ENCODE data around the gene SPPL2C. TPM values are rescaled to one million over a fixed set of nuclear protein-coding genes. Genes with fewer than 3 reads are reported as not detected.
A peak's percentile ranks its signal among the peaks of the same experiment; 100 is the strongest.

Gene SPPL2C
- total and polyA plus RNA-seq, 2 of the 8 experiments (the other 6 are each of a cell fraction or from before 2014, with no cell fraction given), result not detected

DNA sequence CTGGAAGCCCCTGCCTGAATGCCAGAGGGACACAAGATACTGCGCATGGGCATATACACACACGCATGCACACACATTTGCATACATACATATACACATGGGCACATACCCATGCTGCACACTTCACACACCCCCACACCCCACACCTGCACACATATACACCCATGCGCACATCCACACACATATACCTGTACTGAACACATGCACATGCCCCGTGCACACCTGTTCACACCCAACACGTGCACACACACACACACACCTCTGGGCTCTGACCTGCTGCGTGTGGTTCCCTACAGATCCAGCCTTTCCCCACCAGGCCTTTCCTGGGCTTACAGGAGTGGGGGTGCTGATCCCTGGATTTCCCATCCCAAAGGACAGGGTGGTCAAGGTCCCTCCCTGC, 6.3 kb downstream of the SPPL2C start:
- Histone ChIP-seq H3K27ac (ENCODE audit: low read depth, low read length) (no peak overlapping the region), H3K4ac (replicated peaks; ENCODE audit: insufficient read length, low read depth, low read length) (no peak overlapping the region), H3K79me2 (ENCODE audit: control insufficient read depth in 1 of 2, insufficient read depth in 2 of 2, low read length in 2 of 2) (no peaks in the 10 kb centered on the region), H3K23me2 (ENCODE audit: low read depth, low read length) (no peaks in the 10 kb centered on the region), H3K9ac (replicated peaks in 1 of 4; ENCODE audit: extremely low read depth in 1 of 4, low read depth in 3 of 4, low read length in 3 of 4) (peak overlapping the region in 1 of 4 experiments; percentile 13; a peak in 2 of 7 replicates), H2BK120ac (replicated peaks; ENCODE audit: low read depth, low read length) (no peak overlapping the region), H2BK12ac (ENCODE audit: low read depth, low read length) (no peak overlapping the region), H4K20me1 (replicated peaks in 1 of 2; ENCODE audit: control insufficient read depth in 1 of 2, insufficient read depth in 2 of 2, low read length in 2 of 2) (peaks cover 0 to 2% of the 10 kb centered on the region in 2 experiments), H3K4me3 (ENCODE audit: extremely low read depth in 1 of 4, insufficient read depth in 2 of 4, low read depth in 3 of 4, low read length in 4 of 4) (no peak overlapping the region), H4K91ac (replicated peaks; ENCODE audit: insufficient read length, low read length) (no peak overlapping the region), H3K79me1 (ENCODE audit: low read depth, low read length) (no peaks in the 10 kb centered on the region), H3K36me3 (ENCODE audit: control insufficient read depth in 2 of 4, insufficient read depth in 4 of 4, low read length in 3 of 4) (no peaks in the 10 kb centered on the region), H2AK5ac (ENCODE audit: low read depth, low read length) (no peak overlapping the region), H3K23ac (ENCODE audit: insufficient read length) (no peak overlapping the region), H3K56ac (replicated peaks; ENCODE audit: insufficient read length, low read depth, low read length) (no peak overlapping the region), H2BK15ac (ENCODE audit: low read length) (no peak overlapping the region), H3K9me3 (ENCODE audit: insufficient read depth in 2 of 2, low read depth in 1 of 2, low read length in 1 of 2) (no peaks in the 10 kb centered on the region), H3K14ac (ENCODE audit: insufficient read length) (no peak overlapping the region), H3K18ac (ENCODE audit: extremely low read depth, low read length) (no peak overlapping the region), H3K4me2 (ENCODE audit: insufficient read depth in 1 of 2, low read depth in 2 of 2, low read length in 2 of 2) (no peak overlapping the region), H2BK5ac (ENCODE audit: low read depth, low read length) (no peak overlapping the region), H3K4me1 (replicated peaks in 1 of 4; ENCODE audit: control insufficient read depth in 3 of 4, insufficient read depth in 4 of 4, low read length in 3 of 4) (0 out of 7 replicates have a peak, but pooled peaks cover 0 to 3% (median 0%) of the 10 kb centered on the region in 4 experiments), H4K5ac (ENCODE audit: insufficient read length, low read depth, low read length) (no peak overlapping the region), H2BK20ac (ENCODE audit: low read length) (no peak overlapping the region), H3K27me3 (replicated peaks in 1 of 4; ENCODE audit: control insufficient read depth in 3 of 4, extremely low read depth in 1 of 4, insufficient read depth in 3 of 4, low read length in 3 of 4) (peaks cover 0 to 4% (median 0%) of the 10 kb centered on the region in 4 experiments; a peak in 2 of 7 replicates), H2AFZ (ENCODE audit: low read length) (no peak overlapping the region), H4K8ac (ENCODE audit: extremely low read depth, insufficient read depth, low read length) (no peak overlapping the region)
- DNase-seq (ENCODE audit: low read depth in 1 of 2, low spot score in 2 of 2) (no peak), FAIRE-seq (no peak)
- 88% methylated on average over 6 of the region's 6 CpGs; no CpG with 5 or more reads in 1 of the 2 experiments for WGBS, 2 experiments (ENCODE audit: extremely low coverage in 1 of 2, insufficient coverage in 1 of 2, insufficient read length in 1 of 2, insufficient replicate concordance in 2 of 2, low coverage in 1 of 2, low lambda C conversion rate in 2 of 2, missing lambda C conversion rate in 1 of 2)
- ChIA-PET CTCF (ENCODE audit: partially characterized antibody) (interaction anchor here (0.6 to 8.1 kb wide), 19 partner anchors 10 to 424 kb away, joined by 3 to 137 read pairs (median 12); partner anchors contain the start of gene CRHR1), POLR2A (ENCODE audit: partially characterized antibody) (no interaction called here)
- TF ChIP-seq GTF2F1 (IDR thresholded peaks at IDR 0.05; ENCODE audit: borderline replicate concordance, low read depth, low read length), result no peak
- TF ChIP-seq KDM4A (IDR thresholded peaks at IDR 0.05; ENCODE audit: low read depth, low read length, severe bottlenecking), result no peak

Data from H1 (cell line).